Activated T-helper 1 cell treated with anti-CD3 and anti-CD28 coated beads, Interleukin-12 subunit alpha, Interleukin-12 subunit beta, Interleukin-2, Interleukin-4 antibody, amounts not matched to agents 30 ng/mL and 10 ng/mL and 1 ng/mL, durations not matched to agents 14 hours and 24 hours and 36 hours (primary cell): Measurements from ENCODE around the gene SREBF2. TPM values are rescaled to one million over a fixed set of nuclear protein-coding genes. Genes with fewer than 3 reads are reported as not detected.
A peak's percentile ranks its signal among the peaks of the same experiment; 100 is the strongest.

Experiments
- DNase-seq: peaks from one replicate; pipeline ENCODE4 v3.0.0; 2021; ENCODE audit warnings: low spot score
- H3K27ac Mint-ChIP-seq: one replicate; pipeline ENCODE4 v1.8.0; 2021; ENCODE audit warnings: mild to moderate bottlenecking, mixed read lengths
- H3K27me3 Mint-ChIP-seq: one replicate; pipeline ENCODE4 v1.8.0; 2022; ENCODE audit warnings: mild to moderate bottlenecking, moderate library complexity, mixed read lengths; ENCODE audit not compliant: insufficient read depth
- H3K36me3 Mint-ChIP-seq: one replicate; pipeline ENCODE4 v1.8.0; 2021; ENCODE audit warnings: low read depth, mixed read lengths
- H3K4me1 Mint-ChIP-seq: one replicate; pipeline ENCODE4 v1.8.0; 2021; ENCODE audit warnings: low read depth, mixed read lengths
- H3K4me3 Mint-ChIP-seq: one replicate; pipeline ENCODE4 v1.8.0; 2021; ENCODE audit warnings: mild to moderate bottlenecking, moderate library complexity, mixed read lengths
- H3K9me3 Mint-ChIP-seq: one replicate; pipeline ENCODE4 v1.8.0; 2021; ENCODE audit warnings: mixed read lengths
- intact Hi-C: fragments of 100-400 bp; cut with micrococcal nuclease; formaldehyde crosslinking; loops from one replicate; pipeline ENCODE4 v1.15.1; 2024
- total RNA-seq: library from RNA; stranded (reverse); gene quantifications from 2 replicates; pipeline ENCODE4 v1.2.3, GENCODE V29; 2022

Gene SREBF2
- 235 and 245 TPM in 2 replicates for total RNA-seq

- intact Hi-C loops: loop anchor here (1.0 to 2.0 kb wide), 14 partner anchors 9 to 246 kb away; partner anchors contain the start of genes CCDC134, DESI1, NAGA and SMDT1
- peak within 1 kb of the TSS; percentile 98 for H3K27ac Mint-ChIP-seq
- peaks cover 51% of the 10 kb centered on the region for H3K4me1 Mint-ChIP-seq
- peak; percentile 99 for DNase-seq
- H3K9me3 Mint-ChIP-seq: no peaks in the 10 kb centered on the region
- peaks cover 2% of the 10 kb centered on the region for H3K27me3 Mint-ChIP-seq
- peak within 1 kb of the TSS; percentile 96 for H3K4me3 Mint-ChIP-seq
- H3K36me3 Mint-ChIP-seq: peaks cover 37% of the 10 kb centered on the region
Observed at GRCh38 chr22:41832553-41833368, at the start of gene SREBF2. Gene SREBF2 (plus strand): TSS chr22:41833105. CDS start chr22:41833271, 166 bp downstream.

DNA sequence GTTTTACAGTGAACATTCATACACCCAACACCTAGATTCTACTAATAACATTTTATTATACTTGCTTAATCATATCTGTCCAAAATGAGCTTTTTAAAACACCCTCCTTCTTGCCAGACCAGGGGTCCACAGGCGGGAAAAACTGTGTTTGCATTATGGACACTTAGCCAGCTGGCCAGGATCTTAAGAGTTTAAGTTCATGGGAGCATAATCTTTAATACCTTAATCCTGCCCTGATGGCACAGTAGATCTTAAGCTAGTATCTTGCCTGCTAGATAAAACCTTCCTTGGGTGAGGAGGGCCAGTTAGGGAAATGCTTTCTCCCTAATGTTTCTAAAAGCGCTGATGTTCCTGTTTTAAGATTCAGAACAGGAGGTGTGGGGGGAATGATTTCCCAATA, 45.6 kb upstream of the SREBF2 start:
- Mint-ChIP-seq H3K4me1 (peaks cover 31% of the 10 kb centered on the region), H3K9me3 (no peaks in the 10 kb centered on the region), H3K4me3 (no peak overlapping the region), H3K36me3 (peaks cover 24% of the 10 kb centered on the region), H3K27ac (no peak overlapping the region), H3K27me3 (no peaks in the 10 kb centered on the region)
- intact Hi-C loops: no loop called here
- DNase-seq: no peak

- peaks cover 7% of the 10 kb centered on the region for H3K4me1 Mint-ChIP-seq
- H3K36me3 Mint-ChIP-seq: peaks cover 37% of the 10 kb centered on the region
- no peak overlapping the region for H3K4me3 Mint-ChIP-seq
- intact Hi-C loops: no loop called here
- no peak overlapping the region for H3K27ac Mint-ChIP-seq
- no peak for DNase-seq
- H3K9me3 Mint-ChIP-seq: no peaks in the 10 kb centered on the region
- no peaks in the 10 kb centered on the region for H3K27me3 Mint-ChIP-seq
Observed at GRCh38 chr22:41793871-41794270, 39.0 kb upstream of the SREBF2 start.

- H3K27me3 Mint-ChIP-seq: no peaks in the 10 kb centered on the region
- intact Hi-C loops: no loop called here
- H3K4me1 Mint-ChIP-seq: peaks cover 22% of the 10 kb centered on the region
- H3K4me3 Mint-ChIP-seq: peak overlapping the region; percentile 99
- H3K9me3 Mint-ChIP-seq: no peaks in the 10 kb centered on the region
- no peak for DNase-seq
- peak overlapping the region; percentile 72 for H3K27ac Mint-ChIP-seq
- H3K36me3 Mint-ChIP-seq: peaks cover 33% of the 10 kb centered on the region
Observed at GRCh38 chr22:41798736-41799135, 34.2 kb upstream of the SREBF2 start.

DNA sequence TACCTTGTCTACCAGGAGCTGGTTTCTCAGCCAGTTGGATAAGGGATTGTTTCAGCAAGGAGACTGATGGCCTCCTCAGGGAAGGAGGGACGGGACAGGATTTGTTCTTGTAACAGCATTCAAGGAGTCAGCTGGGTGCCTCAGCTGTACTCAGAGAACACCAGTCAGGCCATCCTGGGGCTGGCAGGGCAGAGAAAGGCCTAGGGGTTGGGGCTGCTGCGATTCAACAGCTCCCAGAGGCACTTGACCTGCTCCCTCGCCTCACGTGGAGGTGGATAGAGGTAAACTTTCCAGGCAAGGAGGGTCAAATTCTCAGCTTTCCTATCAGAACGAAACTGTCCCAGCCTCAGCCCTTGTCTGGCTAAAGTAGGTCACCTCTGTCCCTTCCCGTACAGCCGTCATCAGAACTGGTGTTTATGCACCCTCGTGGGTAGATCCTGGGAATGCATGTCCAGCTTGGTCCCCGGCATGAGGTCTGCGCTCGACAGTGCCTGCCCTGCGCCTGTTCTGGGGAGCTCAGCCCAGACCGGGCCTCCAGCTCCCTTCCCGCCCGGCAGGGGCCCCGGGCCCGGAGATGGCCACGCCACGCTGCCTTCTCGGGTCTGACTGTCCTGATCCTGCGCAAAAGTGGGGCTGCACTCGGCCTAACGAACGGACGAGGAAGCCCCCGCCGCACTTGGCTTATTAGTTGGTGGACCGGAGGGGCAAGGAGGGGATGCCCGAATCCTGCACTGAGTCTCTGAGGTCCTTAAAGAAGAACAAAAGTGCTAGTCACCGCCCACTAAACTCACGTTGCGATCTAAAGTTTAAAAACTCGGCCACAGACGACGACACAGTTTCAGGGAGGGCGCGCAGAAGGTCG, 33.2 kb upstream of the SREBF2 start:
- Mint-ChIP-seq H3K36me3 (peaks cover 23% of the 10 kb centered on the region), H3K27me3 (no peaks in the 10 kb centered on the region), H3K9me3 (no peaks in the 10 kb centered on the region), H3K4me1 (peaks cover 30% of the 10 kb centered on the region), H3K4me3 (peak overlapping the region; percentile 99), H3K27ac (peak overlapping the region; percentile 98)
- DNase-seq: no peak
- intact Hi-C loops: loop anchor here (1.0 to 2.0 kb wide), 6 partner anchors 18 to 142 kb away; partner anchors contain the start of genes SNU13 and SREBF2

GRCh38 chr22:41800348-41801146, 32.4 kb upstream of the SREBF2 start, which contains the start of gene CCDC134:
Gene CCDC134 (plus strand): TSS chr22:41800679. CDS start chr22:41808891, 8,212 bp downstream.
- H3K36me3 Mint-ChIP-seq: peaks cover 20% of the 10 kb centered on the region
- DNase-seq: peak; percentile 90
- H3K4me3 Mint-ChIP-seq: peak within 1 kb of the TSS; percentile 99
- intact Hi-C loops: loop anchor here (1.0 to 2.0 kb wide), 8 partner anchors 19 to 569 kb away; partner anchors contain the start of genes SNU13 and SREBF2
- peaks cover 35% of the 10 kb centered on the region for H3K4me1 Mint-ChIP-seq
- H3K27me3 Mint-ChIP-seq: no peaks in the 10 kb centered on the region
- no peaks in the 10 kb centered on the region for H3K9me3 Mint-ChIP-seq
- peak within 1 kb of the TSS; percentile 98 for H3K27ac Mint-ChIP-seq

GRCh38 chr22:41801147-41801819, 31.6 kb upstream of the SREBF2 start:
- Mint-ChIP-seq H3K27ac (peak overlapping the region; percentile 98), H3K27me3 (no peaks in the 10 kb centered on the region), H3K4me3 (peak overlapping the region; percentile 99), H3K9me3 (no peaks in the 10 kb centered on the region), H3K36me3 (peaks cover 17% of the 10 kb centered on the region), H3K4me1 (peaks cover 35% of the 10 kb centered on the region)
- DNase-seq: no peak
- intact Hi-C loops: loop anchor here (1.0 to 2.0 kb wide), 4 partner anchors 32 to 568 kb away; partner anchors contain the start of gene SREBF2

GRCh38 chr22:41801886-41802285, 31.0 kb upstream of the SREBF2 start:
- H3K4me3 Mint-ChIP-seq: peak overlapping the region; percentile 99
- H3K36me3 Mint-ChIP-seq: peaks cover 17% of the 10 kb centered on the region
- no peak for DNase-seq
- intact Hi-C loops: loop anchor here (1.0 to 2.0 kb wide), 4 partner anchors 31 to 567 kb away; partner anchors contain the start of gene SREBF2
- no peaks in the 10 kb centered on the region for H3K27me3 Mint-ChIP-seq
- peak overlapping the region; percentile 98 for H3K27ac Mint-ChIP-seq
- H3K9me3 Mint-ChIP-seq: no peaks in the 10 kb centered on the region
- H3K4me1 Mint-ChIP-seq: peaks cover 35% of the 10 kb centered on the region

GRCh38 chr22:41805639-41806038, 27.3 kb upstream of the SREBF2 start:
- peaks cover 27% of the 10 kb centered on the region for H3K4me1 Mint-ChIP-seq
- intact Hi-C loops: no loop called here
- peaks cover 23% of the 10 kb centered on the region for H3K36me3 Mint-ChIP-seq

GRCh38 chr22:41808400-41808799, 24.5 kb upstream of the SREBF2 start:
- H3K4me3 Mint-ChIP-seq: no peak overlapping the region
- peaks cover 13% of the 10 kb centered on the region for H3K4me1 Mint-ChIP-seq
- no peaks in the 10 kb centered on the region for H3K9me3 Mint-ChIP-seq

More at GRCh38 chr22:41805639-41806038, 27.3 kb upstream of the SREBF2 start:
- Mint-ChIP-seq H3K9me3 (no peaks in the 10 kb centered on the region), H3K27me3 (no peaks in the 10 kb centered on the region), H3K4me3 (no peak overlapping the region), H3K27ac (no peak overlapping the region)
- DNase-seq: no peak

GRCh38 chr22:41810022-41810421, 22.9 kb upstream of the SREBF2 start:
- Mint-ChIP-seq H3K9me3 (no peaks in the 10 kb centered on the region), H3K4me3 (no peak overlapping the region), H3K4me1 (peaks cover 1% of the 10 kb centered on the region), H3K27ac (no peak overlapping the region), H3K36me3 (peaks cover 21% of the 10 kb centered on the region), H3K27me3 (no peaks in the 10 kb centered on the region)
- no peak for DNase-seq
- intact Hi-C loops: no loop called here

More at GRCh38 chr22:41808400-41808799, 24.5 kb upstream of the SREBF2 start:
- intact Hi-C loops: no loop called here
- Mint-ChIP-seq H3K27ac (no peak overlapping the region), H3K36me3 (peaks cover 14% of the 10 kb centered on the region), H3K27me3 (no peaks in the 10 kb centered on the region)
- DNase-seq: no peak
